Measurements from ENCODE around the gene ECI2. TPM values are rescaled to one million over a fixed set of nuclear protein-coding genes. Genes with fewer than 3 reads are reported as not detected.

ECI2 gene
- total and polyA plus RNA-seq, 10 of the 15 experiments (the other 5 are each of a cell fraction or from before 2014, with no cell fraction given), result 38.7 to 129 (median 60.1) TPM

GRCh38 chr6:4088704-4089103 is 46.7 kb downstream of the ECI2 start:
- Histone ChIP-seq H3K4me1 (ENCODE audit: control insufficient read depth, insufficient read depth, low read length) (no peaks in the 10 kb centered on the region), H3K9me3 (replicated peaks; ENCODE audit: control insufficient read depth, insufficient read depth, low read length) (no peaks in the 10 kb centered on the region), H3K27me3 (replicated peaks in 1 of 2; ENCODE audit: control insufficient read depth in 2 of 2, insufficient read depth in 2 of 2, low read length in 1 of 2) (no peaks in the 10 kb centered on the region), H3K79me2 (ENCODE audit: control insufficient read depth, insufficient read depth, low read length) (no peaks in the 10 kb centered on the region), H4K20me1 (ENCODE audit: control insufficient read depth, insufficient read depth) (no peaks in the 10 kb centered on the region), H3K4me2 (ENCODE audit: control insufficient read depth, insufficient read depth) (no peak overlapping the region), H3K9ac (ENCODE audit: control insufficient read depth, insufficient read depth, low read length) (no peak overlapping the region), H3K27ac (ENCODE audit: control insufficient read depth, insufficient read depth) (no peak overlapping the region), H2AFZ (ENCODE audit: control insufficient read depth, low read depth, low read length) (no peak overlapping the region), H3K36me3 (ENCODE audit: control insufficient read depth in 2 of 2, insufficient read depth in 2 of 2, low read length in 1 of 2) (no peaks in the 10 kb centered on the region), H3K4me3 (no peak overlapping the region)
- no peak for FAIRE-seq
- in situ Hi-C loops (cut with MboI), result no loop called here
- RAD21 ChIA-PET (ENCODE audit: unreplicated experiment), result no interaction called here
- DNase-seq (ENCODE audit: low read depth, low spot score), result no peak
- SMC1A ChIA-PET (ENCODE audit: uncharacterized antibody, unreplicated experiment), result no interaction called here
- no TSS peak for BruUV-seq (replicated peaks)
- 52% methylated on average over 7 of the region's 7 CpGs for WGBS (ENCODE audit: insufficient coverage, insufficient replicate concordance, low lambda C conversion rate, missing lambda C conversion rate)
- CTCF ChIA-PET, result interaction anchor here (0.6 kb wide), 1 partner anchor 67 kb away, joined by 3 read pairs; no protein-coding TSS in a partner anchor
- ATAC-seq, result no peak
- POLR2A ChIA-PET, result no interaction called here
- TF ChIP-seq RB1 (IDR thresholded peaks at IDR 0.05; ENCODE audit: borderline replicate concordance) (no peak), NR2C2 (IDR thresholded peaks at IDR 0.05; ENCODE audit: borderline replicate concordance, control insufficient read depth, insufficient read length, low read depth) (no peak), ZNF687 (IDR thresholded peaks at IDR 0.05) (no peak)
- intact Hi-C loops (cut with micrococcal nuclease; ENCODE audit: unreplicated experiment), result no loop called here

GRCh38 chr6:4085332-4085700 is 50.1 kb downstream of the ECI2 start:
- in situ Hi-C loops (cut with MboI) (no loop called here), intact Hi-C loops (cut with micrococcal nuclease; ENCODE audit: unreplicated experiment) (no loop called here)
- ChIA-PET SMC1A (ENCODE audit: uncharacterized antibody, unreplicated experiment) (no interaction called here), POLR2A (no interaction called here), RAD21 (ENCODE audit: unreplicated experiment) (no interaction called here), CTCF (no interaction called here)
- no peak overlapping the region for H3K27ac ChIP-seq (ENCODE audit: control insufficient read depth, insufficient read depth)
- H3K27me3 ChIP-seq (replicated peaks in 1 of 2; ENCODE audit: control insufficient read depth in 2 of 2, insufficient read depth in 2 of 2, low read length in 1 of 2), result no peaks in the 10 kb centered on the region
- H3K9ac ChIP-seq (ENCODE audit: control insufficient read depth, insufficient read depth, low read length), result no peak overlapping the region
- H4K20me1 ChIP-seq (ENCODE audit: control insufficient read depth, insufficient read depth), result no peaks in the 10 kb centered on the region
- ATAC-seq (no peak), DNase-seq (ENCODE audit: low read depth, low spot score) (no peak), FAIRE-seq (no peak)
- no peak overlapping the region for H3K4me3 ChIP-seq
- 81% methylated on average over 1 of the region's 1 CpG for WGBS (ENCODE audit: insufficient coverage, insufficient replicate concordance, low lambda C conversion rate, missing lambda C conversion rate)
- no peaks in the 10 kb centered on the region for H3K4me1 ChIP-seq (ENCODE audit: control insufficient read depth, insufficient read depth, low read length)
- no peaks in the 10 kb centered on the region for H3K9me3 ChIP-seq (replicated peaks; ENCODE audit: control insufficient read depth, insufficient read depth, low read length)
- no TSS peak for BruUV-seq (replicated peaks)
- H2AFZ ChIP-seq (ENCODE audit: control insufficient read depth, low read depth, low read length), result no peak overlapping the region
- H3K36me3 ChIP-seq (ENCODE audit: control insufficient read depth in 2 of 2, insufficient read depth in 2 of 2, low read length in 1 of 2), result no peaks in the 10 kb centered on the region
- no peaks in the 10 kb centered on the region for H3K79me2 ChIP-seq (ENCODE audit: control insufficient read depth, insufficient read depth, low read length)
- H3K4me2 ChIP-seq (ENCODE audit: control insufficient read depth, insufficient read depth), result no peak overlapping the region
- TF ChIP-seq SMAD1 (IDR thresholded peaks at IDR 0.05; ENCODE audit: low read depth, partially characterized antibody) (no peak), TCF12 (IDR thresholded peaks at IDR 0.05; ENCODE audit: low read depth, low read length) (no peak), ZNF207 (IDR thresholded peaks at IDR 0.05; ENCODE audit: borderline replicate concordance) (no peak), SIN3A (IDR thresholded peaks at IDR 0.05; ENCODE audit: low read depth, low read length) (no peak), MLLT1 (IDR thresholded peaks at IDR 0.05) (no peak), EED (IDR thresholded peaks at IDR 0.05; ENCODE audit: low read depth) (no peak), RAD21 (IDR thresholded peaks at IDR 0.05; ENCODE audit: insufficient read depth, low read depth, low read length) (no peak), ZNF274 (IDR thresholded peaks at IDR 0.05; ENCODE audit: insufficient read depth, insufficient read length) (no peak)
- TF ChIP-seq, protein P1, sequence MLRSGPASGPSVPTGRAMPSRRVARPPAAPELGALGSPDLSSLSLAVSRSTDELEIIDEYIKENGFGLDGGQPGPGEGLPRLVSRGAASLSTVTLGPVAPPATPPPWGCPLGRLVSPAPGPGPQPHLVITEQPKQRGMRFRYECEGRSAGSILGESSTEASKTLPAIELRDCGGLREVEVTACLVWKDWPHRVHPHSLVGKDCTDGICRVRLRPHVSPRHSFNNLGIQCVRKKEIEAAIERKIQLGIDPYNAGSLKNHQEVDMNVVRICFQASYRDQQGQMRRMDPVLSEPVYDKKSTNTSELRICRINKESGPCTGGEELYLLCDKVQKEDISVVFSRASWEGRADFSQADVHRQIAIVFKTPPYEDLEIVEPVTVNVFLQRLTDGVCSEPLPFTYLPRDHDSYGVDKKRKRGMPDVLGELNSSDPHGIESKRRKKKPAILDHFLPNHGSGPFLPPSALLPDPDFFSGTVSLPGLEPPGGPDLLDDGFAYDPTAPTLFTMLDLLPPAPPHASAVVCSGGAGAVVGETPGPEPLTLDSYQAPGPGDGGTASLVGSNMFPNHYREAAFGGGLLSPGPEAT (IDR thresholded peaks at IDR 0.05; ENCODE audit: low read depth), result no peak
